Gastroesophageal sphincter (tissue), 4 donors: ENCODE measurements around the gene NKD2. TPM values are rescaled to one million over a fixed set of nuclear protein-coding genes. Genes with fewer than 3 reads are reported as not detected.

Source experiments
- ATAC-seq: fragments of 150-250 bp; one replicate; pipeline ENCODE4 v1.9.1; 2016; ENCODE audit warnings: mild to moderate bottlenecking, moderate library complexity
- H3K27ac ChIP-seq, 4 donors: fragments of 200-600 bp; sonication (generic) in 3 of 4; 1 replicate in 3 of 4; 2 replicates in 1 of 4; pipeline ENCODE4 v1.5.1; 2016 to 2019
- H3K27me3 ChIP-seq: fragments of 200-600 bp; sonication (generic); one replicate; pipeline ENCODE4 v1.5.1; 2019
- H3K36me3 ChIP-seq, 2 donors: fragments of 200-600 bp; sonication (generic); one replicate each; pipeline ENCODE4 v1.5.1; 2019; ENCODE audit warnings: control low read depth in 1 of 2
- H3K4me1 ChIP-seq, 3 donors: fragments of 200-600 bp; sonication (generic); 1 replicate in 2 of 3; 2 replicates in 1 of 3; pipeline ENCODE4 v1.5.1; 2016 to 2019; ENCODE audit warnings: control low read depth in 2 of 3
- H3K4me3 ChIP-seq, 2 donors: fragments of 200-600 bp; sonication (generic); one replicate each; pipeline ENCODE4 v1.5.1; 2019; ENCODE audit warnings: mild to moderate bottlenecking in 1 of 2, moderate library complexity in 1 of 2
- H3K9me3 ChIP-seq, 3 donors: fragments of 200-600 bp; sonication (generic); one replicate each; pipeline ENCODE4 v1.5.1; 2017 to 2019; ENCODE audit warnings: control low read depth in 2 of 3
- CTCF ChIP-seq, 4 experiments: fragments of 200-600 bp in 2 of 4; fragments of 450-650 bp in 2 of 4; sonication (generic) in 1 of 4; IDR thresholded peaks; one replicate each; pipeline ENCODE4 v1.5.1; 2017 to 2019; ENCODE audit warnings: antibody characterized with exemption in 4 of 4, mild to moderate bottlenecking in 2 of 4, moderate library complexity in 2 of 4
- EP300 ChIP-seq: sonication (generic); formaldehyde crosslinking; IDR thresholded peaks from one replicate; pipeline ENCODE4 v1.6.1; 2017; ENCODE audit warnings: antibody characterized with exemption, mild to moderate bottlenecking
- POLR2A ChIP-seq, 2 donors: fragments of 450-650 bp; IDR thresholded peaks; one replicate each; pipeline ENCODE4 v1.6.1; 2017; ENCODE audit warnings: antibody characterized with exemption in 2 of 2, mild to moderate bottlenecking in 2 of 2, moderate library complexity in 1 of 2
- POLR2AphosphoS5 ChIP-seq: sonication (generic); formaldehyde crosslinking; IDR thresholded peaks from one replicate; pipeline ENCODE4 v1.6.1; 2017; ENCODE audit warnings: antibody characterized with exemption
- WGBS, 2 donors: methylation state at CpG; one replicate each; pipeline ENCODE4 v1.1.5; 2018; ENCODE audit warnings: low coverage in 1 of 2; 5-methylcytosine and 5-hydroxymethylcytosine counted together
- total RNA-seq, 4 donors: library from RNA; depleted of rRNA; stranded (reverse); fragments of >200 nt; gene quantifications; one replicate each; pipeline ENCODE4 v1.1.0, GENCODE V29; 2016

NKD2 gene
- total RNA-seq, 4 donors from 2014 or later: 1.8 to 6.1 (median 1.9) TPM

- H3K27ac ChIP-seq: no peak overlapping the region
- peaks cover 0 to 83% of the 10 kb centered on the region in 2 donors for H3K36me3 ChIP-seq
- no peaks in the 10 kb centered on the region for H3K9me3 ChIP-seq
- TF ChIP-seq POLR2A (IDR thresholded peaks at IDR 0.05): no peak
- TF ChIP-seq POLR2AphosphoS5: no peak
- no peak for TF ChIP-seq CTCF (IDR thresholded peaks at IDR 0.05)
- no peak for TF ChIP-seq EP300
- H3K4me1 ChIP-seq: no peaks in the 10 kb centered on the region
- no peak for ATAC-seq
- H3K27me3 ChIP-seq: no peaks in the 10 kb centered on the region
- 100% methylated on average over 1 of the region's 17 CpGs; no CpG with 5 or more reads in 1 of the 2 donors for WGBS, 2 donors
- no peak overlapping the region for H3K4me3 ChIP-seq
Observed at GRCh38 chr5:1076406-1076805, 67.8 kb downstream of the NKD2 start.

- Histone ChIP-seq H3K4me1 (no peaks in the 10 kb centered on the region), H3K36me3 (peaks cover 0 to 90% of the 10 kb centered on the region in 2 donors)
Observed at GRCh38 chr5:1077026-1077425, 68.4 kb downstream of the NKD2 start.

GRCh38 chr5:1077491-1078020 is 69.0 kb downstream of the NKD2 start:
- no peak for ATAC-seq
- no peaks in the 10 kb centered on the region for H3K4me1 ChIP-seq
- H3K27me3 ChIP-seq: no peaks in the 10 kb centered on the region
- H3K4me3 ChIP-seq: no peak overlapping the region
- no peak overlapping the region for H3K27ac ChIP-seq
- peaks cover 0 to 93% of the 10 kb centered on the region in 2 donors for H3K36me3 ChIP-seq
- WGBS, 2 donors: 80% methylated on average over 1 of the region's 27 CpGs; no CpG with 5 or more reads in 1 of the 2 donors
- TF ChIP-seq POLR2AphosphoS5: no peak
- no peak for TF ChIP-seq CTCF (IDR thresholded peaks at IDR 0.05)
- no peak for TF ChIP-seq EP300
- no peak for TF ChIP-seq POLR2A (IDR thresholded peaks at IDR 0.05)
- H3K9me3 ChIP-seq: no peaks in the 10 kb centered on the region

More at GRCh38 chr5:1077026-1077425, 68.4 kb downstream of the NKD2 start:
- no peak for ATAC-seq
- Histone ChIP-seq H3K27ac (no peak overlapping the region), H3K9me3 (no peaks in the 10 kb centered on the region), H3K4me3 (no peak overlapping the region), H3K27me3 (no peaks in the 10 kb centered on the region)
- TF ChIP-seq POLR2AphosphoS5: no peak
- WGBS, 2 donors: no CpG with 5 or more reads among the region's 19 CpGs

- no peak for ATAC-seq
- Histone ChIP-seq H3K9me3 (no peaks in the 10 kb centered on the region), H3K36me3 (peaks cover 0 to 98% of the 10 kb centered on the region in 2 donors), H3K27ac (no peak overlapping the region), H3K4me1 (no peaks in the 10 kb centered on the region), H3K27me3 (no peaks in the 10 kb centered on the region), H3K4me3 (no peak overlapping the region)
- TF ChIP-seq POLR2A (IDR thresholded peaks at IDR 0.05): no peak
- no CpG with 5 or more reads among the region's 13 CpGs for WGBS, 2 donors
Observed at GRCh38 chr5:1078206-1078605, 69.6 kb downstream of the NKD2 start.

GRCh38 chr5:1078851-1079250 is 70.2 kb downstream of the NKD2 start:
- WGBS, 2 donors: no CpG with 5 or more reads among the region's 23 CpGs
- Histone ChIP-seq H3K9me3 (no peaks in the 10 kb centered on the region), H3K27ac (no peak overlapping the region), H3K27me3 (no peaks in the 10 kb centered on the region), H3K4me1 (no peaks in the 10 kb centered on the region), H3K4me3 (no peak overlapping the region), H3K36me3 (peaks cover 0 to 98% of the 10 kb centered on the region in 2 donors)
- TF ChIP-seq POLR2AphosphoS5 (no peak), POLR2A (IDR thresholded peaks at IDR 0.05) (no peak), CTCF (IDR thresholded peaks at IDR 0.05) (no peak)
- no peak for ATAC-seq

- H3K4me1 ChIP-seq: no peaks in the 10 kb centered on the region
- no peaks in the 10 kb centered on the region for H3K9me3 ChIP-seq
- H3K4me3 ChIP-seq: no peak overlapping the region
- H3K27ac ChIP-seq: no peak overlapping the region
- TF ChIP-seq EP300: no peak
- TF ChIP-seq POLR2A (IDR thresholded peaks at IDR 0.05): no peak
- no peak for TF ChIP-seq CTCF (IDR thresholded peaks at IDR 0.05)
- TF ChIP-seq POLR2AphosphoS5: no peak
- H3K27me3 ChIP-seq: no peaks in the 10 kb centered on the region
- no CpG with 5 or more reads among the region's 18 CpGs for WGBS, 2 donors
- H3K36me3 ChIP-seq: peaks cover 0 to 98% of the 10 kb centered on the region in 2 donors
- no peak for ATAC-seq
Observed at GRCh38 chr5:1079486-1079885, 70.9 kb downstream of the NKD2 start.
